C4-2B (cell line): Measurements from ENCODE around the gene ADD2.
"Not testable (repeated sequence)": the region's sequence is repeated elsewhere in the genome, so short reads cannot be mapped to it uniquely, and the experiment has no call there.

Experiments used
- H3K27ac ChIP-seq: fragments of 450-650 bp; 2 replicates; pipeline ENCODE4 v1.5.1; 2017
- ZFX ChIP-seq: fragments of 450-650 bp; IDR thresholded peaks from 2 replicates; pipeline ENCODE4 v1.6.1; 2017
- TF ChIP-seq, protein P1 (sequence below): fragments of 450-650 bp; conservative IDR thresholded peaks from 2 replicates; pipeline ENCODE4 v1.5.1; 2017; ENCODE audit warnings: mild to moderate bottlenecking

The ADD2 gene

DNA sequence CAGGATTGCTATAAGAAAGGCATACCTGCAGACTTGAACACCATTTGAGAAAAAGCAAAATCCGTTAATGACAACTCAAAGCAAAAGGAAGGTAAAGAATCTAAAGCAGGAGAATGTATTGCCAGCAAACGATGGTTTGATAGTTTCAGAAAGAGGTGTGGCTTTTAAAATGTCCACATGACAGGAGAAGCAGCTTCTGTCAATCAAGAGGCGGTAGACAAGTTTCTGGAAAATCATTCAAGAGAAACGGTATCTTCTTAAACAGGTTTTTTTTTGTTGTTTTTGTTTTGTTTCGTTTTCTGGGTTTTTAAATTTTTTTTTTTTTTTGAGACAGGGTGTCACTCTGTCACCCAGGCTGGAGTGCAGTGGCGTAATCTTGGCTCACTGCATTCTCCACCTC is 38.6 kb upstream of the ADD2 start:
- no peak overlapping the region for H3K27ac ChIP-seq
- TF ChIP-seq ZFX = no peak
- TF ChIP-seq, protein P1, sequence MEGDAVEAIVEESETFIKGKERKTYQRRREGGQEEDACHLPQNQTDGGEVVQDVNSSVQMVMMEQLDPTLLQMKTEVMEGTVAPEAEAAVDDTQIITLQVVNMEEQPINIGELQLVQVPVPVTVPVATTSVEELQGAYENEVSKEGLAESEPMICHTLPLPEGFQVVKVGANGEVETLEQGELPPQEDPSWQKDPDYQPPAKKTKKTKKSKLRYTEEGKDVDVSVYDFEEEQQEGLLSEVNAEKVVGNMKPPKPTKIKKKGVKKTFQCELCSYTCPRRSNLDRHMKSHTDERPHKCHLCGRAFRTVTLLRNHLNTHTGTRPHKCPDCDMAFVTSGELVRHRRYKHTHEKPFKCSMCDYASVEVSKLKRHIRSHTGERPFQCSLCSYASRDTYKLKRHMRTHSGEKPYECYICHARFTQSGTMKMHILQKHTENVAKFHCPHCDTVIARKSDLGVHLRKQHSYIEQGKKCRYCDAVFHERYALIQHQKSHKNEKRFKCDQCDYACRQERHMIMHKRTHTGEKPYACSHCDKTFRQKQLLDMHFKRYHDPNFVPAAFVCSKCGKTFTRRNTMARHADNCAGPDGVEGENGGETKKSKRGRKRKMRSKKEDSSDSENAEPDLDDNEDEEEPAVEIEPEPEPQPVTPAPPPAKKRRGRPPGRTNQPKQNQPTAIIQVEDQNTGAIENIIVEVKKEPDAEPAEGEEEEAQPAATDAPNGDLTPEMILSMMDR = no peak

- TF ChIP-seq, protein P1 = no peak
- TF ChIP-seq ZFX = no peak
These were observed 38.0 kb upstream of the ADD2 start for GRCh38 chr2:70806013-70806412.

DNA sequence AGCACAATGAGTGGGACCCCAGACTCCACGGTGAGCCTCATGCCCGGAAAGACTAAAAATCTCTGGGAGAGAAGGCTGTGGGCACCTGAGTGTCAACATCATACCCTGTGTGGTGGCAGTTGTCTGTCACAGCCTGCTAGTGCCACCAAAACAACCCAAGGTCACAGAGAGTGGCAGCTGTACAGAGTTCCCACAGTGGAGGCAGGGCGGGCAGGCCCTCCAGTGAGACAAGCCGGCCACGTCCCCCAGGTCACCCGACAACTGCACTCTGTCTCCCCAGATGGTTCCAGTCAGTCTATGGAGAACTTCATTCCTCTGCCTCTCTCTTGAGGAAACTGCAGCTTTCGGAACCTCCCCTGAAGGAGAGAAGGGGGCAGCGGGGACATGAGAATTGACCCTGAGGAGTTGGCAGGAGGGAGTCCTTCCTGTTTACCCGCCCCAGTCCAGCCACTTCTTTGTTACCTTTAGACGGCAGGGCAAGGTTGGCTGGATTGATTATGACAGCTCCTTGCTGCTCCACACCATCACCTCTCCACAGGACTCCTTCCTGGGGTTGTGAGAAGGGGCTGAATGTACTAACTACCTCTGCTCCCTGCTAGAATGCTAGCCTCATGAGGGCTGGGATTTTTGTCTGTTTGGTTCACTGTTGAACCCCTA is 33.7 kb upstream of the ADD2 start:
- no peak for TF ChIP-seq ZFX
- TF ChIP-seq, protein P1 = no peak

More at GRCh38 chr2:70806013-70806412, 38.0 kb upstream of the ADD2 start:
- H3K27ac ChIP-seq = no peak overlapping the region

DNA sequence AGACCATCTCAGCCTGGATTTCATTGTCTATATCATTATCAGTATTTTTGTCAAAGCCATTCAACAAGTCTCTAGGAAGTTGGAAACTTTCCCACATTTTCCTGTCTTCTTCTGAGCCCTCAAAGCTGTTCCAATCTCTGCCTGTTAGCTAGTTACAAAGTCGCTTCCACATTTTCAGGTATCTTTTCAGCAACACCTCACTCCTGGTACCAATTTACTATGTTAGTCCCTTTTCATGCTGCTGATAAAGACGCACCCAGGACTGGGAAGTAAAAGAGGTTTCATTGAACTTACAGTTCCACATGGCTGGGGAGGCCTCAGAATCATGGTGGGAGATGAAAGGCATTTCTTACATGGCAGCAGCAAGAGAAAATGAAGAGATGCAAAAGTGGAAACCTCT is 31.7 kb upstream of the ADD2 start:
- no peak for TF ChIP-seq ZFX
- TF ChIP-seq, protein P1 = no peak
- H3K27ac ChIP-seq = no peak overlapping the region

More for the DNA sequence above, 33.7 kb upstream of the ADD2 start:
- no peak overlapping the region for H3K27ac ChIP-seq

GRCh38 chr2:70797996-70798395 is 30.0 kb upstream of the ADD2 start:
- H3K27ac ChIP-seq = not testable (repeated sequence)

DNA sequence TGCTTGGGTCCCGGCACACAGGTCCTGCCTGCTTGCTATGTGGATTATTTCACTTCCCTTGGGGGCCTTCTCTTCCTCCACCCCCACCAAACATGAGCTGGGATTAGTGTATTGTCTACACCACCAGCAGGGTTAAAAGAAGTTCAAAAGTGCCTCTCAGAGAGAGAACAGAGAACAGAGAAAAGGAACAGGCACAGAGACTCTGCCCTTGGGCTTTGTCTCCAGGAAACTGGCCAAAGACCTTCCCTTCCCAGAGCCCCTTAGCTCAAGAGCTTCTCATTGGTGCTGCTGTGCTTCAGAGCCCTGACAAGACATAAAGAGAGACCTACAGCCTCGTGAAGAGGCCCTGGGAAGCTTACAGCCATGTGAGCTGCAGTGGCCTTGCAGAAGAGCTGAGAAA is 29.5 kb upstream of the ADD2 start:
- no peak for TF ChIP-seq ZFX
- TF ChIP-seq, protein P1 = no peak

DNA sequence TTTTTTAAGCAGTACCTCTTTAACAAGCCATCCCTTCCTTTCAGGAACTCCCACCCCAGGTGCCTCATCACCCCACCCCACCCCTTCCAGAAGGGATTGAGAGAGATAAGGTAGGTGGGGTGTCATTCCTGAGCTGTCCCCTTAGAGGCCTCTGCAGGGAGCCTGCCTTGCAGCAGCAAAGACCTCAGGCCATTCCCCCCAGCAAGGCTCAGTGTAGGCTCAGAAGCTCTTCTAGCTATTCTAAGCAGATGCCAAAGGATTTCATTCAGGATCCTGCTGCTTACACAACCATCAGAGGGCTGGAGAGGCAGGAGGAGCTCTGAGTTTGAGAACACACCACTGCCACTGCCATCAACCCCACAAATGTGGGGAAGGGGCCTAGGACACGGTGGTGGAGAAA is 28.3 kb upstream of the ADD2 start:
- H3K27ac ChIP-seq = no peak overlapping the region
- TF ChIP-seq ZFX = no peak
- TF ChIP-seq, protein P1 = no peak

More for the DNA sequence above, 29.5 kb upstream of the ADD2 start:
- H3K27ac ChIP-seq = no peak overlapping the region
